HG03571 (cell line): ENCODE data around the gene STRADB.
"Not testable (repeated sequence)": the region's sequence is repeated elsewhere in the genome, so short reads cannot be mapped to it uniquely, and the experiment has no call there.

Experiments
- ATAC-seq: cut with Tn5 transposase; IDR thresholded peaks from one replicate; pipeline ENCODE4 v1.9.1; 2021; ENCODE audit not compliant: unreplicated experiment

The STRADB gene

GRCh38 chr2:201466050-201466675 is 14.6 kb downstream of the STRADB start:
- no peak for ATAC-seq

DNA sequence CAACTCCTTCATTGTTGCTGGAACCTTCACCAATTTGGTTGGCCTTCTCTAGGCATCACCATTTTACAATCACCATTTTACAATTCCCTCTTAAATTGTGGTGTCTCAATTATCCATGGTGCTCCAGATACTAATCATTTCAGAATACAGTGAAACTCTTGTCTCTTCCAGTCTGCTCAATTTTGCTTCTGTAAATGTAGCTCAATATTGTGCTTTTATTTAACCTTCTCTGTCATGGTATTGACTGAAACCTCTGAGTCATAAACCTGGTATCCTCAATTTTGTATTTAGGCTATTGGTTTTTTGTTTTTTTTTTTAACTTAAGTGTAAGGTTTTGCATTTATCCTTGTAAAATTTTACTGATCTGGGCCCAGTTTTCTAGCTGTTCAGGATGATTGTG is 16.1 kb downstream of the STRADB start:
- no peak for ATAC-seq

GRCh38 chr2:201470821-201471731 is 19.5 kb downstream of the STRADB start:
- ATAC-seq, result no peak

DNA sequence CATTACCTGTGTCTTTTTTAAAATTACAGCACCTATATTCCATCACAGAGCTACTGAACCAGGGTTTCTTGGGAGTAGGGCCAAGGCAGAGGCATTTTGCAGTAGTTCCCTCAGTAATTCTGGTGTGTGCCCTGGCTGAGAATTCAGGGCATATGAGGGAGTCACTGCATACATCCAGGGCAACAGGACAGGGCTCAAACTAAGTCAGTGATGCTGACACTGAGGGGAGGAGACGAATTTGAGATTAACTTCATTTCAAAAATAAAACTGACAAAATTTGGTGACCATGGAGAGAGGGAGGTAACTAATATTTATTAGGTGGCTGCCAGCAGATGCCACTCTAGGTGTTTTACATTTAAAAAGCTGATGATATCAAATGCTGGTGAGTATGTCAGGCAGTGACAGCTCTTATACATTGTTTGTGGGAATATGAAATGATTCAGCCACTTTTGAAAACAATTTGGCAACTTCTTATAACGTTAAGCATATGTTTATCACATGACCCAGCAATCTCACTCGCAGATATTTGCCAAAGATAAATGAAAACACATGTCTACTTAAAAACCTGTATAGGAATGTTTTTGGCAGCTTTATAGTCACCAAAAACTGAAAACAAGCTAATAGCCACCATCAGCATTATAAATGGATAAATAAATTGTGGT is 20.3 kb downstream of the STRADB start:
- ATAC-seq, result no peak

- ATAC-seq, result no peak
Observed at GRCh38 chr2:201472411-201472810, 20.9 kb downstream of the STRADB start.

GRCh38 chr2:201482543-201482942 is 31.0 kb downstream of the STRADB start:
- ATAC-seq, result no peak

DNA sequence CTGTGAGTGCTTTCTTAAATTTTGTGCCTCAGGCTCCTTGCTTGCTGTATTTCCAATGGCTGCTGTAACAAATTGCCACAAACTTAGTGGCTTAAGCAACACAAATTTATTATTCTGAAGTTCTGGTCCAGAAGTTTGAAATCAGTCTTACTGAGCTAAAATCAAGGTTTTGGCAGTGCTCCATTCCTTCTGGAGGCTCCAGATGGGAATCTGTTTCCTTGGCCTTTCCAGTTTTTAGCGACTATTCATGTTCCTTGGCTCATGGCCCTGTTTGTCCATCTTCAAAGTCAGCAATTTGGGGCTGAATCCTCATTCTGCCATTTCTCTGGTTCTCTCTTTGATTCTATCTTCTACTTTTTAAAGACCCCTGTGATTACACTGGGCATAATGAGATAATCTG is 31.8 kb downstream of the STRADB start:
- no peak for ATAC-seq

DNA sequence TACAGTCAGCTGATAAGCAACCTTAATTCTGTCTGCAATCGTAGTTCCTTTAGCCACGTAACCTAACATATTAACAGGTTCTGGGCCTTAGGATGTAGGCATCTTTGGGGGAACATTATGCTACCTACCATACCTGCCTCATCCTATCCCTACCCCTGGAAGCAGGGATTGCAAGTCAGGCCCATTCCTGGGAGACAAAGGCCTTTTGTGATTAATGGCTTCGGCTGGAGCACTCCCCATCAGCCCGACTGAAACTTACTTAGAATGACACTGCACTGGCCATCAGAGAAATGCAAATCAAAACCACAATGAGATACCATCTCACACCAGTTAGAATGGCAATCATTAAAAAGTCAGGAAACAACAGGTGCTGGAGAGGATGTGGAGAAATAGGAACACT is 32.2 kb downstream of the STRADB start:
- not testable (repeated sequence) for ATAC-seq

DNA sequence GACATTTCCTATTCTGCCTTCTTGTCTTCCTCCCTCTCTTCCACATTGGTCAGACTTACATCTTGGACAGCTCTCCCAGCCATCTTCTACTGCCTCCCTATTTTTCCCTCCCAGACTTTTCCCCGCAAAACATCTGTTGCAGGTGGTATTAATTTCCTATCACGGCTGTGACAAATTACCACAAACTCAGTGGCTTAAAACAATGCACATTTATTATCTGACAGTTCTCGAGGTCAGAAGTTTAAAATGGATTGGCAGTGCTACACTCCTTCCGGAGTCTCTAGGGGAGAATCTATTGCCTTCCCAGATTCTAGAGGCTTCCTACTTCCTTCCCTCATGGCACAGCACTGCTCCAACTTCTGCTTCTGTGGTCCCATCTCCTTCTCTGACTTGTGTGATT is 33.3 kb downstream of the STRADB start:
- ATAC-seq, result no peak

DNA sequence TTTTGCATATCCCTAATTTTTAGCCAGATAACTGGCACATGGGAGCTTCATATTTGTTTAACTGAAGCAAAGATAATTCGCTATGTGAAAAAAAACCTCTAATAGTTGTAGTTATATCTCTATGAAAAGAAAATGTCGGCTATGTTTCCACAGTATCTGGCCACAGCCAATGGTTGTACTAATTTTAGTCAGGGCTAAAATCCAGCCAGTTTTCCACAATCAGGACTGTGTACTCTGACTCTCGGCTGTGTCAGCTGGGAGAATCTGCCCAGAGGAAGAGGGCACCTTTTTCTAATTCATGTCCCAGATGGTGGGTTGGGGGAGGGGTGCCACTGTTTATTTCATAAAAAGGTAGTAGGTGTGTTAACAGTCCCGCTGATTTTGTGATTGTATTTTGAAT is 38.8 kb downstream of the STRADB start:
- ATAC-seq, result no peak

DNA sequence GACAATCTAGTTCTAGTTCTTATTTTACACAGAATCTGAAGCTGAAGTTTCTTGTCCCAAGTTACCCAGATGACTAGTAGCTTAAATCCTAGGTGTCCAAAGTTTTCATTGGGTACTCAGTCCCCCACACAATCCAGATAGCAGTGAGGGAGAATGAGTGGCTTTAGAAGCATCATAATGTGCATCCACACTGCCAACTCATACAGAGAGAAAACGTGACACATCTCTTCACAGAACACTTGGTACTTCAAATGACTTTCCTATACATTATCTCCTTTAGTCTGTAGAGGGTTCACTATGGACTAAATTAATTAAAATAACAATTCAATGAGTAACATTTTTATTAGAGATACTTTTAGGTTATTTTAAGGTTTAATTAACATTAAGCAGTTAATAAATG is 45.2 kb downstream of the STRADB start:
- no peak for ATAC-seq

- ATAC-seq, result no peak
Observed at GRCh38 chr2:201500534-201500933, 49.0 kb downstream of the STRADB start.

DNA sequence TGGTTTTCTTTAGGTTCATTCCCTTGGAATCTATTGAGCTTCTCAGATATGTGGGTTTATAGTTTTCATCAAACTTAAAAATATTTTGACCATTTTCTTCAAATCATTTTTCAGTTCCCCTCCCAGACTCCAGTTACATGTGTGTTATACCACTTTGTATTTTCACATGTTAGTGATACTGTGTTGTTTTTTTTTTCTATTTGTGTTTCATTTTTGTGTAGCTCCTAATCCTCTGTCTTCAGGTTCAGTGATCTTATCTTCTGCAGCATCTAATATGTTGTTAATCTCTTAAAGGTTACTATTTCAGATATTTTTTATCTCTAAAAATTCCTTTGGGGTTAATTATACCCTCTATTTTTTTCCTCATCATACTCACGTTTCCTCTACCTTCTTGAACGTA is 51.2 kb downstream of the STRADB start:
- ATAC-seq, result no peak

- ATAC-seq, result no peak
Observed at GRCh38 chr2:201507725-201508124, 56.2 kb downstream of the STRADB start.

DNA sequence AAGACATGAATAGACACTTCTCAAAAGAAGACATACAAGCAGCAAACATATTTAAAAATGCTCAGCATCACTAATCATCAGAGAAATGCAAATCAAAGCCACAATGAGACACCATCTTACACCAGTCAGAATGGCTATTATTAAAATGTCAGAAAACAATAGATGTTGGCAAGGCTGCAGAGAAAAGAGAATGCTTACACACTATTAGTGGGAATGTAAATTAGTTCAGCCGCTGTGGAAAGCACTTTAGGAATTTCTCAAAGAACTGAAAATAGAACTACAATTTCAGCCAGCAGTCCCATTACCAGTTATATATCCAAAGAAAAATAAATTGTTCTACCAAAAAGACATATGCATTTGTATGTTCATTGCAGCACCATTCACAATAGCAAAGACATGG is 61.7 kb downstream of the STRADB start:
- ATAC-seq, result no peak

GRCh38 chr2:201515573-201516246 is 64.2 kb downstream of the STRADB start:
- ATAC-seq, result no peak

DNA sequence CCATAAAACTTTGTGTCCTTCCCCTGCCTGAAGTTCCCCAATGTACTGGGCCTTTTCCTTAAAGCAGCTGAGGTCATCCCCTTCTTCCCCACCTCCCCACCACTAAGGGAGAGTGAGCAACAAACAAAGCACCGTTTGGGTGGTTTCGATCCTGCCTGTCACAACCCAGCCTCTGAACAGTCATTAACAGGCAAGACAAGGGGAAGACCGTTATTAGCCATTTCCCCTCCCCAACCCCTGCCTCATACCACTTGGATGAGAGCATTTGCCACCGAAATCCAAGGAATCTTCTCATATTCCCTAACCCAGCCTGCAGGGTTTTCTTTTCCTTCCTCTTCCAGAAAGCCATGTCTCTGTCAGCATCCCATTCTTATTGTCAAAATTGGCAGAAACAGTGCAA is 65.6 kb downstream of the STRADB start:
- no peak for ATAC-seq

- ATAC-seq, result no peak
Observed at GRCh38 chr2:201520201-201520600, 68.7 kb downstream of the STRADB start.

- ATAC-seq, result no peak
Observed at GRCh38 chr2:201522965-201523364, 71.4 kb downstream of the STRADB start.

DNA sequence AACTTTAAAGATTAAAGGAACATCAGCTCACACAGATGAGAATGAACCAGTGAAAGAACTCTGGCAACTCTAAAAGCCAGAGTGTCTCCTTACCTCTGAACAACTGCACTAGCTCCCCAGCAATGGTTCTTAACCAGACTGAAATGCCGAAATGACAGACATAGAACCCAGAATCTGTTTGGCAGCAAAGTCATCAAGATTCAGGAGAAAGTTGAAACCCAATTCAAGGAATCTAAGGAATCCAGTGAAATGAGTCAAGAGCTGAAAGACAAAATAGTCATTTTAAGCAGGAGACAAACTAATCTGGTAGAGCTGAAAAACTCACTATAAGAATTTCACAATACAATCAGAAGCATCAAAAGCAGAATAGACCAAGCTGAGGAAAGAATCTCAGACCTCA is 72.0 kb downstream of the STRADB start:
- no peak for ATAC-seq
